Lung (tissue), 12 donors: Measurements from ENCODE around the gene NOP16. TPM values are rescaled to one million over a fixed set of nuclear protein-coding genes. Genes with fewer than 3 reads are reported as not detected.

Experiments
- ATAC-seq: fragments of 200-7000 bp; cut with Tn5 transposase; one replicate; pipeline ENCODE4 v1.9.1; 2020; ENCODE audit warnings: moderate number of reproducible peaks; ENCODE audit not compliant: insufficient read depth, low FRiP score
- DNase-seq, 3 donors: peaks; one replicate each; pipeline ENCODE4 v3.0.0-alpha.2; 2013 to 2017
- H3K27ac ChIP-seq, 2 donors: one replicate each; pipeline ENCODE4 v1.5.1; 2013; ENCODE audit warnings: mild to moderate bottlenecking in 2 of 2, moderate library complexity in 2 of 2, control low read depth in 1 of 2, inconsistent platforms in 1 of 2, low read depth in 1 of 2, low read length in 1 of 2
- H3K27me3 ChIP-seq, 3 donors: one replicate each; pipeline ENCODE4 v1.5.1; 2013; ENCODE audit warnings: low read length in 2 of 3; ENCODE audit not compliant: control insufficient read depth in 3 of 3, insufficient read depth in 3 of 3
- H3K36me3 ChIP-seq, 4 donors: one replicate each; pipeline ENCODE4 v1.5.1; 2013; ENCODE audit warnings: low read length in 4 of 4, mild to moderate bottlenecking in 1 of 4, moderate library complexity in 1 of 4; ENCODE audit not compliant: control insufficient read depth in 4 of 4, insufficient read depth in 4 of 4
- H3K4me1 ChIP-seq, 5 donors: one replicate each; pipeline ENCODE4 v1.5.1; 2013; ENCODE audit warnings: low read length in 5 of 5, mild to moderate bottlenecking in 2 of 5, moderate library complexity in 1 of 5; ENCODE audit not compliant: control insufficient read depth in 5 of 5, insufficient read depth in 5 of 5
- H3K4me3 ChIP-seq: one replicate; pipeline ENCODE4 v1.5.1; 2013; ENCODE audit warnings: mild to moderate bottlenecking, control low read depth, moderate library complexity
- H3K9ac ChIP-seq, 2 donors: one replicate each; pipeline ENCODE4 v1.5.1; 2013; ENCODE audit warnings: low read length in 2 of 2, control low read depth in 1 of 2; ENCODE audit not compliant: insufficient read depth in 1 of 2
- H3K9me3 ChIP-seq, 4 donors: one replicate each; pipeline ENCODE4 v1.5.1; 2013; ENCODE audit warnings: low read length in 3 of 4, mild to moderate bottlenecking in 1 of 4, moderate library complexity in 1 of 4; ENCODE audit not compliant: control insufficient read depth in 4 of 4, insufficient read depth in 3 of 4
- WGBS, 2 donors: extraction: QIAGEN DNeasy Blood & Tissue Kit; methylation state at CpG; one replicate each; pipeline ENCODE4 v1.1.7; 2013; 5-methylcytosine and 5-hydroxymethylcytosine counted together
- polyA plus RNA-seq, 2 donors: library from polyadenylated mRNA; stranded (reverse); fragments of 200-250 nt; gene quantifications; one replicate each; pipeline ENCODE4 v1.2.1, GENCODE V29; 2013
- total RNA-seq, 2 donors: library from RNA; depleted of rRNA in 1 of 2; stranded (reverse); fragments of >200 nt in 1 of 2; gene quantifications; one replicate each; pipeline ENCODE4 v1.2.1, GENCODE V29; 2014 to 2021
- TF ChIP-seq, protein P1 (sequence below): IDR thresholded peaks from 2 replicates; pipeline ENCODE4 v1.5.1; 2012; ENCODE audit warnings: mild to moderate bottlenecking; ENCODE audit errors: control extremely low read depth, extremely low read depth
- donor health status: control.
- donor health status: control.
- donor health status: Bipolar disorder and iron deficiency.
- donor health status: healthy.
- donor health status: DM: yes; HTN: yes; CAD: no.

NOP16 gene
- total and polyA plus RNA-seq, 4 donors: 5.0 to 52.1 (median 36.5) TPM

DNA sequence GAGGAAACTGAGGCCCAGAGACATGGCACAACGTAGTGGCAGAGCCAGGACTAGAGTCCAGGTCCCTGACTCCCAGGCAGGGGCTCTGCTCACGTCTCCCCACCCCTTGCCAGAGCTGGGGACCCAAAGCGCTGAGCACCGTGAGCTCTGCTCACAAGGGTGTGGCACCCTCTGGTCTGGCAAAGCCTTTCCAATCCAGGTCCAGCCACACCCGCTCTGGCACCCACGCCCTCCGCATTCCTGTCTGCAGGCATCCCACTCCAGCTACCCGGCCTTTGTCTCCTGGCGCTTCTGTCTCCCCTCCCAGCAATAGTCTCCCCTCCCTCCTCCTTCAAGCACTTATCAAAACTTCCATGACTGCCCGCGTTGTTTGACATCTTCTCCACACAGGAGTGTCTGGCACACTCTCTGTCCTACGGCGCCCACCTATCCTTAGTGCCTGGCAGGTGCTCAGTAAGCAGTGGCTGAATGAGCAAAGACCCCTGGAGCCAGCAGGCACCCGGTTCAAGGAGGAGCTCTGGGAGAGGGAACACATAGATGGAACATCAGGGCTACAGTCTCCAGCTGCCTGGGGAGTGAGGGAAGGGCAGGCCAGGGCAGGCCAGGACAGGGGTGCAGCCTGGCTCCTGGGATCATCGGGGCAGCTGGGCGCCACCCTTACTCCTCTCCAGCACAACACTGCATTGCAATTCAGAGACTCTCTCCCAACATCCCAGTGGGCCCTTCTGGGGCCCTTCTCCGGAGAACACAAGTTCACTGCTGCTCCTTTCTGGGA lies 12.2 kb upstream of the NOP16 start:
- no peak overlapping the region for H3K4me3 ChIP-seq
- TF ChIP-seq, protein P1, sequence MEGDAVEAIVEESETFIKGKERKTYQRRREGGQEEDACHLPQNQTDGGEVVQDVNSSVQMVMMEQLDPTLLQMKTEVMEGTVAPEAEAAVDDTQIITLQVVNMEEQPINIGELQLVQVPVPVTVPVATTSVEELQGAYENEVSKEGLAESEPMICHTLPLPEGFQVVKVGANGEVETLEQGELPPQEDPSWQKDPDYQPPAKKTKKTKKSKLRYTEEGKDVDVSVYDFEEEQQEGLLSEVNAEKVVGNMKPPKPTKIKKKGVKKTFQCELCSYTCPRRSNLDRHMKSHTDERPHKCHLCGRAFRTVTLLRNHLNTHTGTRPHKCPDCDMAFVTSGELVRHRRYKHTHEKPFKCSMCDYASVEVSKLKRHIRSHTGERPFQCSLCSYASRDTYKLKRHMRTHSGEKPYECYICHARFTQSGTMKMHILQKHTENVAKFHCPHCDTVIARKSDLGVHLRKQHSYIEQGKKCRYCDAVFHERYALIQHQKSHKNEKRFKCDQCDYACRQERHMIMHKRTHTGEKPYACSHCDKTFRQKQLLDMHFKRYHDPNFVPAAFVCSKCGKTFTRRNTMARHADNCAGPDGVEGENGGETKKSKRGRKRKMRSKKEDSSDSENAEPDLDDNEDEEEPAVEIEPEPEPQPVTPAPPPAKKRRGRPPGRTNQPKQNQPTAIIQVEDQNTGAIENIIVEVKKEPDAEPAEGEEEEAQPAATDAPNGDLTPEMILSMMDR: no peak
- H3K27me3 ChIP-seq: no peaks in the 10 kb centered on the region
- peaks cover 0 to 10% (median 0%) of the 10 kb centered on the region in 5 donors for H3K4me1 ChIP-seq
- WGBS, 2 donors: 71 to 85% methylated on average over 17 of the region's 17 CpGs
- H3K27ac ChIP-seq: no peak overlapping the region
- no peak for DNase-seq
- H3K36me3 ChIP-seq: peaks cover 0 to 22% (median 3%) of the 10 kb centered on the region in 4 donors
- no peaks in the 10 kb centered on the region for H3K9me3 ChIP-seq
- no peak overlapping the region for H3K9ac ChIP-seq
- no peak for ATAC-seq

DNA sequence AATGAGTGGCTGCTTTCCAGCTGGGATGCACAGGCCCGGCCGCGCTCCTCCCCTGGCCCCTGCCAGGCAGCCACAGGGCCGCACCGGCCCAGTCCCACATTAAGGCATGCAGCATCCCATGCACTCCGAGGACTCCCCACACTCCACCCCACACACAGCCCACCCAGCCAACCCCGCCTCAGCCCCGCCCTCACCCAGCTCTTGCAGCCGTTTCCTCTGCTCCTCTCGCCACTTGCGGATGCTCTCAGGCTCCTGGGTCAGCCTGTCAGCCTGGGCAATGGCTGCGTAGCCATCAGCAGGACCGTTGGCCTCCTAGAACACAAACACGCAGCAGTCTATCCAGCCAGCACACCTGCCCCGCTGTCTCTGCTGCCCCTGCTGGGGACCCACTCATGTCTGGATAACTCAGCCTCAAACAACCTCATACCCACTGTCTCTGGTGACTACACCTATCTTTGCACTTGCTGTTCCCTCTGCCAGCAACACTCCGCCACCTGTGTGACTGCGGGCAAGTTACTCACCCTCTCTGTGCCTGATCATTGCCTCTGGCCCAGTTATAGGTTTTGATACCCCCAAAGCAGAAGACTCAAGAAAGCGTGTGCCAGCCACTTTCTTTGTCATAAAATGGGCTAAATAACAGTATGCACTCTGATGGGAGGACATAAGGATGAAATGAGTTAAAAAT lies 9.5 kb upstream of the NOP16 start:
- Histone ChIP-seq H3K27ac (no peak overlapping the region), H3K4me3 (no peak overlapping the region), H3K27me3 (no peaks in the 10 kb centered on the region), H3K36me3 (peaks cover 0 to 35% (median 4%) of the 10 kb centered on the region in 4 donors), H3K9me3 (no peaks in the 10 kb centered on the region), H3K9ac (no peak overlapping the region), H3K4me1 (peaks cover 0 to 19% (median 0%) of the 10 kb centered on the region in 5 donors)
- 94 to 95% methylated on average over 18 of the region's 18 CpGs for WGBS, 2 donors
- no peak for ATAC-seq
- TF ChIP-seq, protein P1: no peak
- DNase-seq: no peak

DNA sequence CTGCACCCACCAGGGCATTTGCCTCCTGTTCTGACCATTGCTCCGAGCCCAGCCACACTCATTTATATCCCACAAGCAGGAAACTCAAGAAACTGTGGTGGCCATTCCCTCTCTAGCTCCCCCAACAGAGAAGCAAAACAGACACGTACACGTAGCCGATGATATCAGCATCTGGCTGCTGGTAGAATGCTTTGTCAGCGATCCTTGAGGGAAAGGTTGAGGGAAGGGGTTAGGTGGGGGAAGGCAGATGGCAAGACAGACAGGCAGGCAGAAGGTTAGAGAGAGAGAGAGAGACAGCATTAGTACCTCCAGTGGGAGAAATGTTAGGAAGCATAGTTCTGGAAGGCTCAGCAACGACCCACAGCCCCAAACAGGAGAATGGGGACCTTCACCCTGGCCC lies 7.9 kb upstream of the NOP16 start:
- ATAC-seq (no peak), DNase-seq (peak in 2 of 3 donors; percentile 51 to 55)
- TF ChIP-seq, protein P1: no peak
- WGBS, 2 donors: 83 to 84% methylated on average over 6 of the region's 6 CpGs
- no peak overlapping the region for H3K27ac ChIP-seq
- H3K36me3 ChIP-seq: peaks cover 4 to 46% (median 9%) of the 10 kb centered on the region in 4 donors
- H3K4me1 ChIP-seq: peaks cover 0 to 19% (median 0%) of the 10 kb centered on the region in 5 donors
- H3K9me3 ChIP-seq: no peaks in the 10 kb centered on the region
- H3K9ac ChIP-seq: no peak overlapping the region
- H3K27me3 ChIP-seq: no peaks in the 10 kb centered on the region
- H3K4me3 ChIP-seq: no peak overlapping the region
